HepG2 (cell line): Measurements from ENCODE around the gene SMIM30. TPM values are rescaled to one million over a fixed set of nuclear protein-coding genes. Genes with fewer than 3 reads are reported as not detected.

Experiments used
- ATAC-seq: fragments of 200-7000 bp; cut with Tn5 transposase; 3 replicates; pipeline ENCODE4 v1.9.1; 2020; ENCODE audit warnings: mild to moderate bottlenecking, moderate library complexity
- BruUV-seq: library from RNA; stranded (reverse); fragments of 400-500 nt; replicated peaks from 2 replicates; lab custom pipeline; 2021; lab: Mats Ljungman, UMichigan
- CTCF ChIA-PET: fragments of 300-600 bp; formaldehyde crosslinking; extraction: SDS; loops from one replicate; lab custom pipeline; 2021; ENCODE audit warnings: low total read pairs, inconsistent platforms, low intra/inter-chr PET ratio; lab: Yijun Ruan, JAX
- POLR2A ChIA-PET: fragments of 350-600 bp; sonication (Branson Sonifier 250); formaldehyde crosslinking; loops from one replicate; lab custom pipeline; 2020; ENCODE audit warnings: antibody characterized with exemption, inconsistent platforms; lab: Yijun Ruan, JAX
- DNase-seq: peaks from one replicate; pipeline ENCODE4 v3.0.0-alpha.2; 2015; ENCODE audit warnings: low spot score
- FAIRE-seq: peaks from 3 replicates; lab custom pipeline; 2011; peaks lifted over from hg19 to GRCh38; lab: Jason Lieb, UNC
- H2AFZ ChIP-seq: one replicate; pipeline ENCODE4 v1.6.1; 2011; ENCODE audit warnings: low read length, inconsistent platforms
- H3K27ac ChIP-seq: fragments of 300-600 bp; 3 replicates; pipeline ENCODE4 v1.8.0; 2011; ENCODE audit warnings: mixed run types, mild to moderate bottlenecking, mixed read lengths, low read length, inconsistent platforms; ENCODE audit not compliant: insufficient read depth; ENCODE audit errors: extremely low read length
- H3K27me3 ChIP-seq, 2 experiments: fragments of 200-600 bp in 1 of 2; 2 replicates in 1 of 2; 3 replicates in 1 of 2; pipeline versions ENCODE4 v1.6.0 to v1.8.0; 2011; ENCODE audit warnings: low read length in 2 of 2, mild to moderate bottlenecking in 2 of 2, moderate library complexity in 2 of 2, inconsistent platforms in 1 of 2; ENCODE audit not compliant: insufficient read depth in 2 of 2, control insufficient read depth in 1 of 2
- H3K36me3 ChIP-seq, 2 experiments: fragments of 200-600 bp in 1 of 2; replicated peaks in 1 of 2; 2 replicates in 1 of 2; 3 replicates in 1 of 2; pipeline versions ENCODE4 v1.5.1 to v1.8.0; 2011; ENCODE audit warnings: low read length in 2 of 2, inconsistent platforms in 1 of 2; ENCODE audit not compliant: insufficient read depth in 2 of 2, control insufficient read depth in 1 of 2
- H3K4me1 ChIP-seq: 2 replicates; pipeline ENCODE4 v1.5.1; 2012; ENCODE audit warnings: low read length, inconsistent platforms; ENCODE audit not compliant: insufficient read depth
- H3K4me2 ChIP-seq: 2 replicates; pipeline ENCODE4 v1.6.0; 2011; ENCODE audit warnings: low read depth, low read length, inconsistent platforms
- H3K4me3 ChIP-seq, 3 experiments: fragments of 200-600 bp in 1 of 3; sonication (generic), shearing (Covaris generic) in 1 of 3; replicated peaks in 1 of 3; 2 replicates each; pipeline ENCODE4 v1.5.1; 2011 to 2016; ENCODE audit warnings: low read length in 3 of 3, inconsistent platforms in 2 of 3, low read depth in 2 of 3, mild to moderate bottlenecking in 2 of 3, control low read depth in 1 of 3, mixed read lengths in 1 of 3; ENCODE audit not compliant: insufficient read depth in 1 of 3
- H3K79me2 ChIP-seq: one replicate; pipeline ENCODE4 v1.6.1; 2011; ENCODE audit warnings: low read length, inconsistent platforms; ENCODE audit not compliant: insufficient read depth
- H3K9ac ChIP-seq: 2 replicates; pipeline ENCODE4 v1.6.0; 2011; ENCODE audit warnings: mild to moderate bottlenecking, low read depth, low read length, inconsistent platforms; ENCODE audit not compliant: insufficient read depth
- H3K9me3 ChIP-seq: 2 replicates; pipeline ENCODE4 v1.5.1; 2012; ENCODE audit warnings: mild to moderate bottlenecking, low read length
- H4K20me1 ChIP-seq: 2 replicates; pipeline ENCODE4 v1.6.0; 2011; ENCODE audit warnings: inconsistent platforms, mild to moderate bottlenecking, low read length, moderate library complexity; ENCODE audit not compliant: insufficient read depth
- BHLHE40 ChIP-seq: IDR thresholded peaks from 2 replicates; pipeline ENCODE4 v1.6.1; 2011; ENCODE audit warnings: low read length, improper control_type of control experiment
- FOXO1 ChIP-seq: sonication (generic); formaldehyde crosslinking; IDR thresholded peaks from 2 replicates; pipeline ENCODE4 v1.4.0; 2020; ENCODE audit warnings: missing genetic modification reagents
- GATAD2A ChIP-seq: IDR thresholded peaks from 2 replicates; pipeline ENCODE4 v1.6.1; 2016
- IRX3 ChIP-seq: sonication (generic); formaldehyde crosslinking; IDR thresholded peaks from 2 replicates; pipeline ENCODE4 v1.8.1; 2023; ENCODE audit warnings: mild to moderate bottlenecking, low read depth, missing genetic modification reagents, borderline replicate concordance
- NR2F1 ChIP-seq, 2 experiments: fragments of 450-650 bp in 1 of 2; formaldehyde crosslinking in 1 of 2; IDR thresholded peaks; 2 replicates each; pipeline versions ENCODE4 v1.5.0 to v1.6.1; 2016 to 2020; ENCODE audit warnings: mild to moderate bottlenecking in 1 of 2, missing compliant biosample characterization in 1 of 2, missing genetic modification reagents in 1 of 2, moderate library complexity in 1 of 2
- NRL ChIP-seq: sonication (generic); formaldehyde crosslinking; IDR thresholded peaks from 2 replicates; pipeline ENCODE4 v1.5.0; 2020; ENCODE audit warnings: missing genetic modification reagents, mild to moderate bottlenecking, moderate library complexity, borderline replicate concordance
- PAF1 ChIP-seq: IDR thresholded peaks from 2 replicates; pipeline ENCODE4 v1.6.1; 2016; ENCODE audit warnings: missing genetic modification reagents, missing compliant biosample characterization
- REXO4 ChIP-seq: sonication (generic); formaldehyde crosslinking; IDR thresholded peaks from 2 replicates; pipeline ENCODE4 v1.8.0; 2022; ENCODE audit warnings: missing genetic modification reagents, mild to moderate bottlenecking, borderline replicate concordance
- RXRA ChIP-seq: sonication (generic); formaldehyde crosslinking; IDR thresholded peaks from 2 replicates; pipeline ENCODE4 v1.5.1; 2020; ENCODE audit warnings: missing genetic modification reagents
- SMARCE1 ChIP-seq: fragments of 450-650 bp; IDR thresholded peaks from 2 replicates; pipeline ENCODE4 v1.6.1; 2017; ENCODE audit warnings: borderline replicate concordance
- SYNCRIP ChIP-seq: fragments of 200-400 bp; formaldehyde crosslinking; IDR thresholded peaks from 2 replicates; pipeline ENCODE4 v1.6.1; 2018; ENCODE audit warnings: mild to moderate bottlenecking, low read depth, low read length; ENCODE audit not compliant: insufficient read depth
- ZNF335 ChIP-seq: sonication (generic); formaldehyde crosslinking; IDR thresholded peaks from 2 replicates; pipeline ENCODE4 v1.4.0; 2020; ENCODE audit warnings: missing genetic modification reagents
- ZNF512B ChIP-seq: sonication (generic); formaldehyde crosslinking; IDR thresholded peaks from 2 replicates; pipeline ENCODE4 v1.5.1; 2020; ENCODE audit warnings: missing genetic modification reagents, mild to moderate bottlenecking, borderline replicate concordance
- ZNF558 ChIP-seq: sonication (generic); formaldehyde crosslinking; IDR thresholded peaks from 2 replicates; pipeline ENCODE4 v1.9.0; 2022; ENCODE audit warnings: mild to moderate bottlenecking, missing genetic modification reagents, borderline replicate concordance
- ZNF720 ChIP-seq: sonication (generic); formaldehyde crosslinking; IDR thresholded peaks from 2 replicates; pipeline ENCODE4 v1.4.0; 2020; ENCODE audit warnings: missing genetic modification reagents
- in situ Hi-C: cut with HindIII; loops from 2 replicates; pipeline ENCODE4 v1.10.0; 2017; ENCODE audit warnings: low pct_unique_long_range_greater_than_20kb; ENCODE audit not compliant: extremely low pct_ligation_motif_present
- intact Hi-C: fragments of 100-400 bp; cut with micrococcal nuclease; formaldehyde crosslinking; loops from one replicate; pipeline ENCODE4 v1.10.0; 2022; ENCODE audit not compliant: unreplicated experiment
- polyA plus RNA-seq, 8 experiments: library from polyadenylated mRNA; depleted of rRNA in 3 of 8; stranded (reverse) in 7 of 8; unstranded in 1 of 8; fragments of >200 nt; fragmentation: Illumina TruSeq in 4 of 8; extraction: Trizol in 4 of 8; gene quantifications; 2 replicates each; pipeline versions ENCODE4 v1.2.1 to v1.2.3, GENCODE V29; 2011 to 2016; ENCODE audit warnings: low read depth in 4 of 8, missing spikeins in 1 of 8, mixed read lengths in 1 of 8; ENCODE audit not compliant: insufficient read depth in 1 of 8
- total RNA-seq, 5 experiments: library from RNA; depleted of rRNA; stranded (reverse); fragments of >200 nt; fragmentation: Illumina TruSeq; extraction: Trizol; gene quantifications; 2 replicates each; pipeline ENCODE4 v1.2.3, GENCODE V29; 2016; ENCODE audit warnings: low read depth in 1 of 5
- TF ChIP-seq, protein P1 (sequence below): sonication (generic); formaldehyde crosslinking; IDR thresholded peaks from 2 replicates; pipeline ENCODE4 v1.4.0; 2020; ENCODE audit warnings: mild to moderate bottlenecking, missing genetic modification reagents

Gene SMIM30
- total and polyA plus RNA-seq, 2 of the 13 experiments (the other 11 are each of a cell fraction or from before 2014, with no cell fraction given): 23.5 to 25.2 TPM

GRCh38 chr7:113141803-113142202 is 23.4 kb upstream of the SMIM30 start:
- H3K4me2 ChIP-seq: no peak overlapping the region
- no peak overlapping the region for H3K27ac ChIP-seq
- H3K27me3 ChIP-seq: no peaks in the 10 kb centered on the region; a peak in 1 of 5 replicates
- CTCF ChIA-PET: no interaction called here
- no peak overlapping the region for H2AFZ ChIP-seq
- BruUV-seq: no TSS peak
- ATAC-seq (no peak), DNase-seq (no peak), FAIRE-seq (no peak)
- H3K4me1 ChIP-seq: no peaks in the 10 kb centered on the region
- intact Hi-C loops (no loop called here), in situ Hi-C loops (no loop called here)
- H3K9me3 ChIP-seq: no peaks in the 10 kb centered on the region
- H3K79me2 ChIP-seq: no peaks in the 10 kb centered on the region
- no peaks in the 10 kb centered on the region for H3K36me3 ChIP-seq
- no peaks in the 10 kb centered on the region for H4K20me1 ChIP-seq
- H3K4me3 ChIP-seq: no peak overlapping the region
- POLR2A ChIA-PET: no interaction called here
- no peak overlapping the region for H3K9ac ChIP-seq
- TF ChIP-seq ZNF558 (CRISPR knock-in tag): no peak
- TF ChIP-seq ZNF335 (CRISPR knock-in tag): no peak
- TF ChIP-seq IRX3 (CRISPR knock-in tag): no peak
- TF ChIP-seq NRL: no peak
- TF ChIP-seq NR2F1 (CRISPR knock-in tag; IDR thresholded peaks at IDR 0.05): no peak
- TF ChIP-seq BHLHE40: no peak
- TF ChIP-seq RXRA (CRISPR knock-in tag): no peak
- TF ChIP-seq REXO4 (CRISPR knock-in tag): no peak
- TF ChIP-seq SMARCE1: no peak
- TF ChIP-seq ZNF512B: no peak
- no peak for TF ChIP-seq GATAD2A (CRISPR knock-in tag)
- no peak for TF ChIP-seq PAF1 (CRISPR knock-in tag)
- TF ChIP-seq SYNCRIP: no peak
- TF ChIP-seq, protein P1, sequence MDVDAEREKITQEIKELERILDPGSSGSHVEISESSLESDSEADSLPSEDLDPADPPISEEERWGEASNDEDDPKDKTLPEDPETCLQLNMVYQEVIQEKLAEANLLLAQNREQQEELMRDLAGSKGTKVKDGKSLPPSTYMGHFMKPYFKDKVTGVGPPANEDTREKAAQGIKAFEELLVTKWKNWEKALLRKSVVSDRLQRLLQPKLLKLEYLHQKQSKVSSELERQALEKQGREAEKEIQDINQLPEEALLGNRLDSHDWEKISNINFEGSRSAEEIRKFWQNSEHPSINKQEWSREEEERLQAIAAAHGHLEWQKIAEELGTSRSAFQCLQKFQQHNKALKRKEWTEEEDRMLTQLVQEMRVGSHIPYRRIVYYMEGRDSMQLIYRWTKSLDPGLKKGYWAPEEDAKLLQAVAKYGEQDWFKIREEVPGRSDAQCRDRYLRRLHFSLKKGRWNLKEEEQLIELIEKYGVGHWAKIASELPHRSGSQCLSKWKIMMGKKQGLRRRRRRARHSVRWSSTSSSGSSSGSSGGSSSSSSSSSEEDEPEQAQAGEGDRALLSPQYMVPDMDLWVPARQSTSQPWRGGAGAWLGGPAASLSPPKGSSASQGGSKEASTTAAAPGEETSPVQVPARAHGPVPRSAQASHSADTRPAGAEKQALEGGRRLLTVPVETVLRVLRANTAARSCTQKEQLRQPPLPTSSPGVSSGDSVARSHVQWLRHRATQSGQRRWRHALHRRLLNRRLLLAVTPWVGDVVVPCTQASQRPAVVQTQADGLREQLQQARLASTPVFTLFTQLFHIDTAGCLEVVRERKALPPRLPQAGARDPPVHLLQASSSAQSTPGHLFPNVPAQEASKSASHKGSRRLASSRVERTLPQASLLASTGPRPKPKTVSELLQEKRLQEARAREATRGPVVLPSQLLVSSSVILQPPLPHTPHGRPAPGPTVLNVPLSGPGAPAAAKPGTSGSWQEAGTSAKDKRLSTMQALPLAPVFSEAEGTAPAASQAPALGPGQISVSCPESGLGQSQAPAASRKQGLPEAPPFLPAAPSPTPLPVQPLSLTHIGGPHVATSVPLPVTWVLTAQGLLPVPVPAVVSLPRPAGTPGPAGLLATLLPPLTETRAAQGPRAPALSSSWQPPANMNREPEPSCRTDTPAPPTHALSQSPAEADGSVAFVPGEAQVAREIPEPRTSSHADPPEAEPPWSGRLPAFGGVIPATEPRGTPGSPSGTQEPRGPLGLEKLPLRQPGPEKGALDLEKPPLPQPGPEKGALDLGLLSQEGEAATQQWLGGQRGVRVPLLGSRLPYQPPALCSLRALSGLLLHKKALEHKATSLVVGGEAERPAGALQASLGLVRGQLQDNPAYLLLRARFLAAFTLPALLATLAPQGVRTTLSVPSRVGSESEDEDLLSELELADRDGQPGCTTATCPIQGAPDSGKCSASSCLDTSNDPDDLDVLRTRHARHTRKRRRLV (CRISPR knock-in tag): no peak
- TF ChIP-seq ZNF720 (CRISPR knock-in tag): no peak
- no peak for TF ChIP-seq FOXO1 (CRISPR knock-in tag)
